GM12878 (cell line): Measurements from ENCODE around the gene NDST4. TPM values are rescaled to one million over a fixed set of nuclear protein-coding genes. Genes with fewer than 3 reads are reported as not detected.

Source experiments
- ATAC-seq: fragments of 200-7000 bp; cut with Tn5 transposase; 3 replicates; pipeline ENCODE4 v1.9.1; 2020; ENCODE audit warnings: mild to moderate bottlenecking, moderate library complexity
- BruUV-seq: library from RNA; stranded (reverse); fragments of 400-500 nt; replicated peaks from 2 replicates; lab custom pipeline; 2021; lab: Mats Ljungman, UMichigan
- CTCF ChIA-PET: fragments of 300-600 bp; sonication (Branson Sonifier 250); formaldehyde crosslinking; extraction: SDS; loops from one replicate; lab custom pipeline; 2021; ENCODE audit warnings: inconsistent platforms; lab: Yijun Ruan, JAX
- POLR2A ChIA-PET: fragments of 350-600 bp; formaldehyde crosslinking; extraction: SDS; loops from one replicate; lab custom pipeline; 2021; ENCODE audit warnings: inconsistent platforms; lab: Charles Lee
- RAD21 ChIA-PET: fragments of 300-600 bp; sonication (Branson Sonifier 250); formaldehyde crosslinking; loops from one replicate; lab custom pipeline; 2023; ENCODE audit warnings: antibody characterized with exemption; ENCODE audit not compliant: unreplicated experiment; lab: Charles Lee
- SMC1A ChIA-PET: fragments of 300-600 bp; sonication (Branson Sonifier 250); formaldehyde crosslinking; loops from one replicate; lab custom pipeline; 2023; ENCODE audit not compliant: unreplicated experiment, uncharacterized antibody; lab: Charles Lee
- DNase-seq: peaks from one replicate; pipeline ENCODE4 v3.0.0-alpha.2; 2011; ENCODE audit warnings: low read depth, low spot score
- FAIRE-seq: peaks from 3 replicates; lab custom pipeline; 2011; peaks lifted over from hg19 to GRCh38; lab: Jason Lieb, UNC
- H2AFZ ChIP-seq: 2 replicates; pipeline ENCODE4 v1.6.0; 2011; ENCODE audit warnings: low read depth, low read length, control low read depth; ENCODE audit not compliant: control insufficient read depth
- H3K27ac ChIP-seq: 2 replicates; pipeline ENCODE4 v1.5.1; 2011; ENCODE audit warnings: control low read depth; ENCODE audit not compliant: control insufficient read depth, insufficient read depth
- H3K27me3 ChIP-seq, 2 experiments: replicated peaks in 1 of 2; 2 replicates each; pipeline versions ENCODE4 v1.6.0 to v1.6.1; 2011; ENCODE audit warnings: low read length in 1 of 2; ENCODE audit not compliant: control insufficient read depth in 2 of 2, insufficient read depth in 2 of 2
- H3K36me3 ChIP-seq, 2 experiments: 2 replicates each; pipeline ENCODE4 v1.5.1; 2011; ENCODE audit warnings: low read length in 1 of 2; ENCODE audit not compliant: control insufficient read depth in 2 of 2, insufficient read depth in 2 of 2
- H3K4me1 ChIP-seq: 2 replicates; pipeline ENCODE4 v1.6.1; 2011; ENCODE audit warnings: mild to moderate bottlenecking, low read length, moderate library complexity, mixed read lengths; ENCODE audit not compliant: control insufficient read depth, insufficient read depth
- H3K4me2 ChIP-seq: 2 replicates; pipeline ENCODE4 v1.6.0; 2011; ENCODE audit warnings: control low read depth; ENCODE audit not compliant: control insufficient read depth, insufficient read depth
- H3K4me3 ChIP-seq: fragments of 200-600 bp; sonication (generic); 2 replicates; pipeline ENCODE4 v1.5.1; 2016
- H3K79me2 ChIP-seq: 2 replicates; pipeline ENCODE4 v1.6.0; 2011; ENCODE audit warnings: low read length; ENCODE audit not compliant: control insufficient read depth, insufficient read depth
- H3K9ac ChIP-seq: 2 replicates; pipeline ENCODE4 v1.8.0; 2011; ENCODE audit warnings: low read length, control low read depth, mixed read lengths; ENCODE audit not compliant: control insufficient read depth, insufficient read depth
- H3K9me3 ChIP-seq: replicated peaks from 3 replicates; pipeline ENCODE4 v1.5.1; 2011; ENCODE audit warnings: mild to moderate bottlenecking, low read length; ENCODE audit not compliant: control insufficient read depth, insufficient read depth
- H4K20me1 ChIP-seq: 2 replicates; pipeline ENCODE4 v1.6.0; 2011; ENCODE audit not compliant: control insufficient read depth, insufficient read depth
- ASH2L ChIP-seq: fragments of 300-600, 200-600 bp; sonication (generic); IDR thresholded peaks from 2 replicates; pipeline ENCODE4 v1.6.1; 2017; ENCODE audit warnings: low read depth, mild to moderate bottlenecking, borderline replicate concordance
- CBFB ChIP-seq: IDR thresholded peaks from 2 replicates; pipeline ENCODE4 v1.6.1; 2016; ENCODE audit warnings: antibody characterized with exemption, low read depth
- EZH2 ChIP-seq: IDR thresholded peaks from 2 replicates; pipeline ENCODE4 v1.6.1; 2012; ENCODE audit warnings: low read depth, mild to moderate bottlenecking, control low read depth, inconsistent platforms, low read length, borderline replicate concordance; ENCODE audit not compliant: control insufficient read depth
- GATAD2B ChIP-seq: fragments of 450-650 bp; conservative IDR thresholded peaks from 2 replicates; pipeline ENCODE4 v1.6.1; 2017; ENCODE audit warnings: low read depth, mild to moderate bottlenecking, moderate library complexity
- NR2C2 ChIP-seq: IDR thresholded peaks from 2 replicates; pipeline ENCODE4 v1.6.1; 2011; ENCODE audit warnings: borderline replicate concordance, low read depth; ENCODE audit not compliant: control insufficient read depth, insufficient read length
- NR2F1 ChIP-seq: fragments of 450-650 bp; conservative IDR thresholded peaks from 2 replicates; pipeline ENCODE4 v1.6.1; 2017; ENCODE audit warnings: mild to moderate bottlenecking
- RAD21 ChIP-seq: IDR thresholded peaks from 2 replicates; pipeline ENCODE4 v1.6.1; 2011; ENCODE audit warnings: mild to moderate bottlenecking, low read depth, low read length, moderate library complexity; ENCODE audit not compliant: insufficient read depth
- RFX5 ChIP-seq: IDR thresholded peaks from 2 replicates; pipeline ENCODE4 v1.6.1; 2011; ENCODE audit warnings: low read depth, low read length, improper control_type of control experiment
- ZNF384 ChIP-seq: IDR thresholded peaks from 2 replicates; pipeline ENCODE4 v1.6.1; 2012; ENCODE audit warnings: low read depth, mild to moderate bottlenecking, low read length, improper control_type of control experiment, borderline replicate concordance
- ZSCAN29 ChIP-seq: fragments of 450-650 bp; IDR thresholded peaks from 2 replicates; pipeline ENCODE4 v1.6.1; 2017; ENCODE audit warnings: mild to moderate bottlenecking, moderate library complexity
- WGBS: methylation state at CpG from one replicate; pipeline ENCODE4 v1.1.6; 2016; ENCODE audit warnings: low lambda C conversion rate; ENCODE audit not compliant: insufficient replicate concordance, insufficient coverage; ENCODE audit errors: missing lambda C conversion rate; 5-methylcytosine and 5-hydroxymethylcytosine counted together
- in situ Hi-C: fragments of 300-500 bp; cut with MboI; formaldehyde crosslinking; loops from 9 replicates; pipeline ENCODE4 v1.14.3; 2018; ENCODE audit warnings: mixed read lengths
- intact Hi-C: fragments of 100-400 bp; cut with micrococcal nuclease; formaldehyde crosslinking; loops from one replicate; pipeline ENCODE4 v1.14.2; 2022; ENCODE audit not compliant: unreplicated experiment
- polyA plus RNA-seq, 11 experiments: library from polyadenylated mRNA; depleted of rRNA in 4 of 11; unstranded in 6 of 11; stranded (reverse) in 5 of 11; fragments of >200 nt; fragmentation: Nextera tagmentation in 4 of 11; fragmentation: Illumina TruSeq in 1 of 11; extraction: Ambion mirVana in 4 of 11; extraction: Trizol in 1 of 11; gene quantifications; 1 replicate in 1 of 11; 2 replicates in 10 of 11; pipeline versions ENCODE4 v1.2.1 to v1.2.3, GENCODE V29; 2011 to 2016; ENCODE audit warnings: inconsistent platforms in 2 of 11, missing spikeins in 2 of 11, low read depth in 1 of 11
- total RNA-seq, 4 experiments: library from RNA; depleted of rRNA in 3 of 4; stranded (reverse); fragments of >200 nt in 3 of 4; fragmentation: Illumina TruSeq in 1 of 4; extraction: Trizol in 1 of 4; gene quantifications; 2 replicates each; pipeline versions ENCODE4 v1.2.1 to v1.2.3, GENCODE V29; 2013 to 2021
- TF ChIP-seq, protein P1 (sequence below): IDR thresholded peaks from 2 replicates; pipeline ENCODE4 v1.6.1; 2011; ENCODE audit warnings: borderline replicate concordance, low read depth, mild to moderate bottlenecking, moderate library complexity, low read length; ENCODE audit not compliant: insufficient read depth, poor library complexity, severe bottlenecking
- TF ChIP-seq, protein P2 (sequence below): fragments of 150-350 bp; IDR thresholded peaks from 2 replicates; pipeline ENCODE4 v1.6.1; 2014; ENCODE audit warnings: mild to moderate bottlenecking, low read depth, low read length
- TF ChIP-seq, protein P3 (sequence below): IDR thresholded peaks from 2 replicates; pipeline ENCODE4 v1.6.1; 2012; ENCODE audit warnings: low read depth, low read length, improper control_type of control experiment

The NDST4 gene
- total and polyA plus RNA-seq, 10 of the 15 experiments (the other 5 are each of a cell fraction or from before 2014, with no cell fraction given) = 0.04 to 0.11 (median 0.07) TPM; not detected in 6

DNA sequence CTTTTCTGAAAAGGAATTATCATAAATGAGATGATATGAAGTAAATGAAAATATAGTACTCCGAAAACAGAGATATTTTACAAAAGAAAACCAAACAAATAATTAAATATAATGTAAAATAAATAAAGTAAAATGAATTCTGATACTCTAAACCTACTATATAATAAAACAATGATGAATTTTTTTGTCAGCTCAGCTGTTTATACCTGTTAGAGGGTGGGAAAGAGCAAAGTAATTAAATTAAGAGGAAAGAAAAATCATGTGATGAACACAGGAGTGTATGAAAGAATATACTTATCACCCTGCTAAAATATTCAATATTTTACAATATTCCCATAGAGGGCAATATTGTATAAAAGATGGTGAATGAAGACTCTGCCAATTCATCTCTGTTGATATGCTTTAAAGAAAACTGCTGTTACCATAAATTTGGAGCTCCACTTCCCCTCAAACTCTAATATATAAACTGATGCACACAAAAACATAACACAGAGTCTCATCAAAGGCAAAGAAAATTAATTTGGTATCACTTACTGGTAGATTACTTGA, 6.5 kb upstream of the NDST4 start:
- Histone ChIP-seq H3K4me3 (no peak overlapping the region), H3K79me2 (no peaks in the 10 kb centered on the region), H3K9ac (no peak overlapping the region), H3K36me3 (no peaks in the 10 kb centered on the region), H2AFZ (no peak overlapping the region), H3K27ac (no peak overlapping the region), H3K4me1 (no peaks in the 10 kb centered on the region), H4K20me1 (no peaks in the 10 kb centered on the region), H3K4me2 (no peak overlapping the region), H3K9me3 (no peaks in the 10 kb centered on the region), H3K27me3 (no peaks in the 10 kb centered on the region; a peak in 1 of 4 replicates)
- ATAC-seq (no peak), FAIRE-seq (no peak), DNase-seq (no peak)
- ChIA-PET RAD21 (interaction anchor here (1.0 kb wide), 1 partner anchor 417 kb away, joined by 3 read pairs; no protein-coding TSS in a partner anchor), SMC1A (interaction anchor here (0.6 kb wide), 1 partner anchor 13 kb away, joined by 3 read pairs; no protein-coding TSS in a partner anchor), CTCF (interaction anchor here (0.7 to 1.1 kb wide), 2 partner anchors 733 to 1071 kb away, joined by 3 to 7 read pairs; no protein-coding TSS in a partner anchor), POLR2A (no interaction called here)
- BruUV-seq = no TSS peak
- intact Hi-C loops (no loop called here), in situ Hi-C loops (no loop called here)
- TF ChIP-seq RAD21 = peak; percentile 25; the same call in 1 of the 2 replicates
- no peak for TF ChIP-seq EZH2
- WGBS = 0% methylated on average over 1 of the region's 1 CpG

DNA sequence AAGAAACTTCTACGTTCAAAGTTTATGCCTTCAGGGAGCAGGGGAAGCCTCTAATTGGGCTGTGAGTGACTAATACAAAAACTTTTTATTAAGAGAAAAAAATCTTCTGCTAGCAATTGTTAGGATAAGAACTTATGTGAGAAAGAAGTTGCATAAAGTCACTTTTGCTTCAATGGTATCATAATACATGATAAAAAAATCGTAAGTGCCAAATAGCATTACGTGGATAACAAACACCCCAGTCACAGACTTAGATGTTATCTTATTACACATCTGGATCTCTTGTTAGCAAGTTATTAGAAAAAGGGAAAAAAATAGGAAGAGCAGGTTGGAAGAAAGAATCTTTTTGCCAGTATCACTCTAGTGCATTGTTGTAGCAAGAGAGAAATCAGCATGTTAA, 4.2 kb upstream of the NDST4 start:
- DNase-seq = no peak
- WGBS = 24% methylated on average over 3 of the region's 3 CpGs
- SMC1A ChIA-PET = no interaction called here
- no peak for TF ChIP-seq CBFB
- no peak for TF ChIP-seq ZNF384
- no peak for TF ChIP-seq ASH2L
- TF ChIP-seq, protein P1, sequence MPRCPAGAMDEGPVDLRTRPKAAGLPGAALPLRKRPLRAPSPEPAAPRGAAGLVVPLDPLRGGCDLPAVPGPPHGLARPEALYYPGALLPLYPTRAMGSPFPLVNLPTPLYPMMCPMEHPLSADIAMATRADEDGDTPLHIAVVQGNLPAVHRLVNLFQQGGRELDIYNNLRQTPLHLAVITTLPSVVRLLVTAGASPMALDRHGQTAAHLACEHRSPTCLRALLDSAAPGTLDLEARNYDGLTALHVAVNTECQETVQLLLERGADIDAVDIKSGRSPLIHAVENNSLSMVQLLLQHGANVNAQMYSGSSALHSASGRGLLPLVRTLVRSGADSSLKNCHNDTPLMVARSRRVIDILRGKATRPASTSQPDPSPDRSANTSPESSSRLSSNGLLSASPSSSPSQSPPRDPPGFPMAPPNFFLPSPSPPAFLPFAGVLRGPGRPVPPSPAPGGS = no peak
- TF ChIP-seq ZSCAN29 = no peak
- no peak for TF ChIP-seq RFX5
- no peak for TF ChIP-seq GATAD2B
- TF ChIP-seq, protein P2, sequence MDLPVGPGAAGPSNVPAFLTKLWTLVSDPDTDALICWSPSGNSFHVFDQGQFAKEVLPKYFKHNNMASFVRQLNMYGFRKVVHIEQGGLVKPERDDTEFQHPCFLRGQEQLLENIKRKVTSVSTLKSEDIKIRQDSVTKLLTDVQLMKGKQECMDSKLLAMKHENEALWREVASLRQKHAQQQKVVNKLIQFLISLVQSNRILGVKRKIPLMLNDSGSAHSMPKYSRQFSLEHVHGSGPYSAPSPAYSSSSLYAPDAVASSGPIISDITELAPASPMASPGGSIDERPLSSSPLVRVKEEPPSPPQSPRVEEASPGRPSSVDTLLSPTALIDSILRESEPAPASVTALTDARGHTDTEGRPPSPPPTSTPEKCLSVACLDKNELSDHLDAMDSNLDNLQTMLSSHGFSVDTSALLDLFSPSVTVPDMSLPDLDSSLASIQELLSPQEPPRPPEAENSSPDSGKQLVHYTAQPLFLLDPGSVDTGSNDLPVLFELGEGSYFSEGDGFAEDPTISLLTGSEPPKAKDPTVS = no peak
- TF ChIP-seq, protein P3, sequence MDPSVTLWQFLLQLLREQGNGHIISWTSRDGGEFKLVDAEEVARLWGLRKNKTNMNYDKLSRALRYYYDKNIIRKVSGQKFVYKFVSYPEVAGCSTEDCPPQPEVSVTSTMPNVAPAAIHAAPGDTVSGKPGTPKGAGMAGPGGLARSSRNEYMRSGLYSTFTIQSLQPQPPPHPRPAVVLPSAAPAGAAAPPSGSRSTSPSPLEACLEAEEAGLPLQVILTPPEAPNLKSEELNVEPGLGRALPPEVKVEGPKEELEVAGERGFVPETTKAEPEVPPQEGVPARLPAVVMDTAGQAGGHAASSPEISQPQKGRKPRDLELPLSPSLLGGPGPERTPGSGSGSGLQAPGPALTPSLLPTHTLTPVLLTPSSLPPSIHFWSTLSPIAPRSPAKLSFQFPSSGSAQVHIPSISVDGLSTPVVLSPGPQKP = no peak
- TF ChIP-seq NR2C2 = no peak
- no peak for TF ChIP-seq NR2F1

More for the DNA sequence above, 4.2 kb upstream of the NDST4 start:
- H3K36me3 ChIP-seq = no peaks in the 10 kb centered on the region
- H3K9me3 ChIP-seq = no peaks in the 10 kb centered on the region
- POLR2A ChIA-PET = no interaction called here
- no peaks in the 10 kb centered on the region for H3K27me3 ChIP-seq
- H3K4me2 ChIP-seq = no peak overlapping the region
- no peaks in the 10 kb centered on the region for H3K79me2 ChIP-seq
- intact Hi-C loops = no loop called here
- no peak for ATAC-seq
- H3K9ac ChIP-seq = no peak overlapping the region
- no peaks in the 10 kb centered on the region for H3K4me1 ChIP-seq
- H4K20me1 ChIP-seq = no peaks in the 10 kb centered on the region
- no peak overlapping the region for H2AFZ ChIP-seq
- CTCF ChIA-PET = no interaction called here
- in situ Hi-C loops = no loop called here
- RAD21 ChIA-PET = no interaction called here
- H3K4me3 ChIP-seq = no peak overlapping the region
- BruUV-seq = no TSS peak
- FAIRE-seq = no peak
- no peak overlapping the region for H3K27ac ChIP-seq
